ENCODE results near the gene ZMYND8.
"Not testable (repeated sequence)": the region's sequence is repeated elsewhere in the genome, so short reads cannot be mapped to it uniquely, and the experiment has no call there.

The ZMYND8 gene

GRCh38 chr20:47248448-47248966, 108.0 kb downstream of the ZMYND8 start:
- no peaks in the 10 kb centered on the region for H3K9me3 Mint-ChIP-seq
- no peak overlapping the region for H3K4me3 Mint-ChIP-seq
- H3K36me3 Mint-ChIP-seq (ENCODE audit: low read depth): peaks cover 85% of the 10 kb centered on the region
- peaks cover 2% of the 10 kb centered on the region for H3K4me1 Mint-ChIP-seq (ENCODE audit: low read depth)
- DNase-seq: no peak
- H3K27ac Mint-ChIP-seq: peak overlapping the region; percentile 76
- no peaks in the 10 kb centered on the region for H3K27me3 Mint-ChIP-seq

- H3K27ac Mint-ChIP-seq: no peak overlapping the region
- H3K4me1 Mint-ChIP-seq (ENCODE audit: low read depth): peaks cover 2% of the 10 kb centered on the region
- no peak for DNase-seq
- H3K27me3 Mint-ChIP-seq: no peaks in the 10 kb centered on the region
- no peak overlapping the region for H3K4me3 Mint-ChIP-seq
- H3K36me3 Mint-ChIP-seq (ENCODE audit: low read depth): peaks cover 84% of the 10 kb centered on the region
- no peaks in the 10 kb centered on the region for H3K9me3 Mint-ChIP-seq
These were observed 108.5 kb downstream of the ZMYND8 start for GRCh38 chr20:47247972-47248371.

DNA sequence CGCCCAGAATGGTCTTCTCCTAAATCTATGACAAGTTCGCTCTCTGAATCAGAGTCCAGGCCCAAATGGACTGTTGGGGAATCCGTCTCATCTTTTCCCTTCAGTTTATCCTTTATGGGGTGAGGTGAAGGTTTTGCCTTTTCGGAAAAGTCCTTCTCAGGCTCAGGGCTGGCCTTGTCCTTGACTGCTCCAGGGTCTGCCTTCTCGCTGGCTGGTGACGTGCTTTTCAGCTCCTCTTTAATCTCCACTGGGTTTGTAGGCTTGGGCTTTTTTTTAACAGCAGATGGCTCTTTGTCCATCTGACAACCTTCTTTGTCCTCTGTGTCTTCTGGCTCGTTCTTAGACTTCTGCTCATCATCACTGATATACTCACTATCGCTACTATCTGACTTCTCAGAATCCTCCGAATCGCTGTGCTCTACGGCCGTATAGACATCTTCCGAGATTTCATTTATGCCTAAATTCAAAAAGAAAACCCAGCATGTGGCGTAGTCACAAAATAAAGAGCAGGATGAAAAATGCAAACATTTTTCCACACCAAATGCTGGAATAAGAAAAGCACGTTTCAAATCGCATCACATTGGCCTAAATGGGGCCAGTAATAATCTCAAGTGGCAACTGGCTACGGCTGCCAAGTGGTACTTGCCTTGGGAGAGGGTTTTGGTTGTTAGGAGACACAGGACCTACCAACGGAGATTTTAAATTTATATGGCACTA, 110.3 kb downstream of the ZMYND8 start:
- no peaks in the 10 kb centered on the region for H3K9me3 Mint-ChIP-seq
- H3K4me3 Mint-ChIP-seq: no peak overlapping the region
- no peak for DNase-seq
- H3K27ac Mint-ChIP-seq: no peak overlapping the region
- no peaks in the 10 kb centered on the region for H3K27me3 Mint-ChIP-seq
- peaks cover 91% of the 10 kb centered on the region for H3K36me3 Mint-ChIP-seq (ENCODE audit: low read depth)
- H3K4me1 Mint-ChIP-seq (ENCODE audit: low read depth): peaks cover 2% of the 10 kb centered on the region

DNA sequence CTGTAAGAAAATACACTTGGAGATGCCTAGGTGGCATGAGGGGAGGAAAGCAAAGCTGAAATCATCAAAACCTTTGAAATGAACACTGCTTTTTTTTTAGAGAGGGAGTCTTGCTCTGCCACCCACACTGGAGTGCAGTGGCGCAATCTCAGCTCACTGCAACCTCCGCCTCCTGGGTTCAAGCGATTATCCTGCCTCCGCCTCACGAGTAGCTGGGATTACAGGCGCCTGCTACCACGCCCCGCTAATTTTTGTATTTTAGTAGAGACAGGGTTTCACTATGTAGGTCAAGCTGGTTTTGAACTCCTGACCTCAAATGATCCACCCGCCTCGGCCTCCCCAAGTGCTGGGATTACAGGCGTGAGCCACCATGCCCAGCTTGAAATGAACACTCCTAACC, 111.3 kb downstream of the ZMYND8 start:
- DNase-seq; H3K4me3 Mint-ChIP-seq; H3K27me3 Mint-ChIP-seq; H3K9me3 Mint-ChIP-seq; H3K27ac Mint-ChIP-seq; H3K4me1 Mint-ChIP-seq (ENCODE audit: low read depth): not testable (repeated sequence)
- H3K36me3 Mint-ChIP-seq (ENCODE audit: low read depth): peaks cover 81% of the 10 kb centered on the region

DNA sequence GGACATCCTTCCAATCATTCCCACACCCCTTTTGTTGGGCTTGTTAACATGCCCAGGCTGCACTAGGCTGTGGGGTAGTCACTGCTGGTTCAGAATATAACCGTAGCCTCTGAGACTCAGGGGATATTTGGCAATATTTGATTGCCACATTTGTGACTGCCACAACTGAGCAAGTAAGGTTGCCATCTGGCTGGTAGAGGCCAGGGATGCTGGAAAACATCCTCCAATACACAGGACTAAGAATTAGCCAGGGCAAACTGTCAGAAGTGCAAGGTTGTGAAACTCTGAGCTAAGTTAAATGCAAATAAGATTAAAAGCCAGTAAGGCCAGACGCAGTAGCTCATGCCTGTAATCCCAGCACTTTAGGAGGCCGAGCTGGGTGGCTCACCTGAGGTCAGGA, 112.0 kb downstream of the ZMYND8 start:
- Mint-ChIP-seq H3K27ac (no peak overlapping the region), H3K4me1 (ENCODE audit: low read depth) (peaks cover 2% of the 10 kb centered on the region), H3K36me3 (ENCODE audit: low read depth) (peaks cover 79% of the 10 kb centered on the region), H3K4me3 (no peak overlapping the region), H3K27me3 (no peaks in the 10 kb centered on the region), H3K9me3 (no peaks in the 10 kb centered on the region)
- no peak for DNase-seq

- Mint-ChIP-seq H3K4me3 (no peak overlapping the region), H3K9me3 (no peaks in the 10 kb centered on the region), H3K4me1 (ENCODE audit: low read depth) (no peaks in the 10 kb centered on the region), H3K36me3 (ENCODE audit: low read depth) (peaks cover 79% of the 10 kb centered on the region), H3K27ac (peak overlapping the region; percentile 74), H3K27me3 (no peaks in the 10 kb centered on the region)
- no peak for DNase-seq
These were observed 112.8 kb downstream of the ZMYND8 start for GRCh38 chr20:47243532-47244305.

DNA sequence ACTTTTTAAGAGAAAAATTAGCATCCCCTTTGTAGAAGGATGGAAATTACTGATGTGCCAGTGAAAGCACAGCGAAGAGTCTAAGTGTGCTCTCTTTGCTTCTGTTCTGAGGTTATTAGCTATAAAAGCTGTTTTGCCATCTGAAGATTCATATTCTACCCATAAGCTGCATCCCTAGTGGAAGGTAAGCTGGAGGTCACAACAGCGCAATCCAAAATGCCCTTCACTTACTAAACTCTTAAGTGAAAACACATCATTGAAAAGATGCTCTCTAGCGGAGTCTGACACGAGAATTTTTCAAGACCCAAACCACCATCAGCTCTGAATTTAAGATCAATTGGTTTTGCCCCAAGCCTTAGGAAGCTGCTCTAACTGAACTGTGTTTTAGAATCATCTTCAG, 113.5 kb downstream of the ZMYND8 start:
- no peaks in the 10 kb centered on the region for H3K27me3 Mint-ChIP-seq
- no peak for DNase-seq
- H3K9me3 Mint-ChIP-seq: no peaks in the 10 kb centered on the region
- peak overlapping the region; percentile 74 for H3K27ac Mint-ChIP-seq
- no peaks in the 10 kb centered on the region for H3K4me1 Mint-ChIP-seq (ENCODE audit: low read depth)
- H3K36me3 Mint-ChIP-seq (ENCODE audit: low read depth): peaks cover 79% of the 10 kb centered on the region
- no peak overlapping the region for H3K4me3 Mint-ChIP-seq

GRCh38 chr20:47241345-47241781, 115.1 kb downstream of the ZMYND8 start:
- Mint-ChIP-seq H3K4me3 (no peak overlapping the region), H3K9me3 (no peaks in the 10 kb centered on the region), H3K27me3 (no peaks in the 10 kb centered on the region), H3K36me3 (ENCODE audit: low read depth) (peaks cover 79% of the 10 kb centered on the region), H3K4me1 (ENCODE audit: low read depth) (no peaks in the 10 kb centered on the region), H3K27ac (no peak overlapping the region)
- no peak for DNase-seq

DNA sequence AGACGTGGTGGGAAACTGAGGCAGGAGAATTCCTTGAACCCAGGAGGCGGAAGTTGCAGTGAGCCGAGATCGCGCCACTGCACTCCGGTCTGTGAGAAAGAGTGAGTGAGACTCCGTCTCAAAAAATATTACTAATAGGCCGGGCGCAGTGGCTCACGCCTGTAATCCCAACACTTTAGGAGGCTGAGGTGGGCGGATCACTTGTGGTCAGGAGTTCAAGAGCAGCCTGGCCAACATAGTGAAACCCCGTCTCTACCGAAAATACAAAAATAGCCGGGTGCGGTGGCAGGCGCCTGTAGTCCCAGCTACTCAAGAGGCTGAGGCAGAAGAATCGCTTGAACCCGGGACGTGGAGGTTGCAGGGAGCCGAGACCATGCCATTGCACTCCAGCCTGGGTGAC, 116.4 kb downstream of the ZMYND8 start:
- H3K27ac Mint-ChIP-seq; H3K4me3 Mint-ChIP-seq; H3K9me3 Mint-ChIP-seq; H3K4me1 Mint-ChIP-seq (ENCODE audit: low read depth); H3K27me3 Mint-ChIP-seq; DNase-seq: not testable (repeated sequence)
- H3K36me3 Mint-ChIP-seq (ENCODE audit: low read depth): peaks cover 79% of the 10 kb centered on the region

DNA sequence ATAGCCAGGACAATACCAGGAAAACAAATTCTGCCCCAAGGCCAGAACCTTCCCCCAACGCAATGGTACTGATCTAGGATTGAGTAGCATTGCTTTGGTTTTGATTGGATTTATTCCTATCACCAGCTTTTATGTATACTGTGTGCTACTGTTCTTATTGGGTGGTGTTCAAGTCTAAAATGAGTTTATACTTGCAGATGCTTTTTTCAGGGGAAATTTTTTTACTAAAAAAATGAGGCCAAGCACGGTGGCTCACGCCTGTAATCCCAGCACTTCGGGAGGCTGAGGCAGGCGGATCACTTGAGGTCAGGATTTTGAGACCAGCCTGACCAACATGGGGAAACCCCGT, 116.8 kb downstream of the ZMYND8 start:
- no peak for DNase-seq
- H3K4me3 Mint-ChIP-seq: no peak overlapping the region
- no peaks in the 10 kb centered on the region for H3K27me3 Mint-ChIP-seq
- H3K36me3 Mint-ChIP-seq (ENCODE audit: low read depth): peaks cover 78% of the 10 kb centered on the region
- no peaks in the 10 kb centered on the region for H3K4me1 Mint-ChIP-seq (ENCODE audit: low read depth)
- no peak overlapping the region for H3K27ac Mint-ChIP-seq
- H3K9me3 Mint-ChIP-seq: no peaks in the 10 kb centered on the region

DNA sequence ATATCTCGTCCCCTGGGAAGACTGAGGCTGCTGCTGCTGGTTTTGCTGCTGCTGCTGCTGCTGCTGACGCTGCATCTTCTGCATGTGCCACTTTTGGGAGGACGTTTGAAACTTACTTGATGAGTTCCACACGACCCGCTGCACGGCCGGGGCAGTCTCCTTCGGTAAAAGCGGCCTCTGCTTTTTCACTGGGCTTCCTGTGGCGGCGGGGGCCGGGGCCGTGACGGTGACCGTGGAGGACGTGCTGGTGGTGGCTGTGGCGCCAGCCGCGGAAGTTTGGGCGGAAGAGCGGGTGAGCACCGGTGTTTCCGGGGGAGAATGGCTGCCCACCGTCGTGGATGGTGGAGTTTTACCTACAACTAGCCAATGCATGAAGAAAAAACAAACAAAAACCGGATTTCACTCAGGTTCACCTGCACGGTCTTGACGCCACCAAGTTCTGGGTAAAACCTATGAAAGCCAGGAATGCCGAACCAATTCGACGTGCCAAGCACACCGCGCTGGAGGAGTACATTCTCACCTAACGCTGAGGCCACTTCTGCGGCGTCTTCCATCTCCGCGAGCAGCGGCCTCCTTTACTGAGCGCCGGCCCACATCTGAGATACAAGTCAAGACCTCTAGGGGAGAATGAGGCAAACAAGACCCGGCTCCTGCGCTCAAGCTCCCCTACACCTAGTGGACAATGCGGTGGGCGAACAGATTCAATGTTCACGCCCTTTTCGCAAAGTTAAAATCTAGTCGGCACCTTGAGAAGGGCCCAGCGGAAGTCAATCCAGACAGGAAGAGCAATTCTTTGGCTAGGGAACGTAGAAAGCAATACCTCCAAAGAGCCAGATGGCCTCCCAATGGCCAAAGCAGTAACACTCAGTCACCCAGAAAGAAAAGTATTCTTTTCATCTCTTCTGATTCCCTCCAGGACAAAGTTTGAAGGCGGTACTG, 117.5 kb downstream of the ZMYND8 start:
- H3K27me3 Mint-ChIP-seq: no peaks in the 10 kb centered on the region
- DNase-seq: no peak
- no peaks in the 10 kb centered on the region for H3K4me1 Mint-ChIP-seq (ENCODE audit: low read depth)
- no peak overlapping the region for H3K4me3 Mint-ChIP-seq
- H3K27ac Mint-ChIP-seq: no peak overlapping the region
- no peaks in the 10 kb centered on the region for H3K9me3 Mint-ChIP-seq
- peaks cover 80% of the 10 kb centered on the region for H3K36me3 Mint-ChIP-seq (ENCODE audit: low read depth)

- Mint-ChIP-seq H3K27ac (no peak overlapping the region), H3K36me3 (ENCODE audit: low read depth) (peaks cover 81% of the 10 kb centered on the region), H3K9me3 (no peaks in the 10 kb centered on the region), H3K4me1 (ENCODE audit: low read depth) (no peaks in the 10 kb centered on the region), H3K4me3 (no peak overlapping the region), H3K27me3 (no peaks in the 10 kb centered on the region)
- no peak for DNase-seq
These were observed 118.8 kb downstream of the ZMYND8 start for GRCh38 chr20:47237715-47238114.

GRCh38 chr20:47236639-47236900, 119.9 kb downstream of the ZMYND8 start:
- Mint-ChIP-seq H3K4me3 (no peak overlapping the region), H3K27ac (peak overlapping the region; percentile 55), H3K9me3 (no peaks in the 10 kb centered on the region), H3K36me3 (ENCODE audit: low read depth) (peaks cover 80% of the 10 kb centered on the region), H3K27me3 (no peaks in the 10 kb centered on the region), H3K4me1 (ENCODE audit: low read depth) (no peaks in the 10 kb centered on the region)
- DNase-seq: no peak

GRCh38 chr20:47235853-47236638, 120.5 kb downstream of the ZMYND8 start:
- H3K4me3 Mint-ChIP-seq: no peak overlapping the region
- no peaks in the 10 kb centered on the region for H3K9me3 Mint-ChIP-seq
- peaks cover 82% of the 10 kb centered on the region for H3K36me3 Mint-ChIP-seq (ENCODE audit: low read depth)
- H3K27ac Mint-ChIP-seq: peak overlapping the region; percentile 55
- no peaks in the 10 kb centered on the region for H3K27me3 Mint-ChIP-seq
- no peak for DNase-seq
- no peaks in the 10 kb centered on the region for H3K4me1 Mint-ChIP-seq (ENCODE audit: low read depth)

Data from activated T-cell treated with anti-CD3 and anti-CD28 coated beads, Interleukin-2, amount 50 U/mL, for 24 hours (primary cell).